Right renal cortex interstitium (tissue), 3 donors: ENCODE results near the gene NCK2. TPM values are rescaled to one million over a fixed set of nuclear protein-coding genes. Genes with fewer than 3 reads are reported as not detected.

Experiments used
- DNase-seq, 3 donors: peaks; one replicate each; pipeline ENCODE4 v3.0.0-alpha.2; 2013; ENCODE audit warnings: low read depth in 3 of 3, low spot score in 2 of 3
- polyA plus RNA-seq, 3 donors: library from polyadenylated mRNA; unstranded; fragments of 120-200 nt; gene quantifications; one replicate each; pipeline ENCODE4 v1.2.1, GENCODE V29; 2013; ENCODE audit not compliant: insufficient read length in 3 of 3

NCK2 gene
- polyA plus RNA-seq, 3 donors = 62.5 to 67.7 (median 64.8) TPM

DNA sequence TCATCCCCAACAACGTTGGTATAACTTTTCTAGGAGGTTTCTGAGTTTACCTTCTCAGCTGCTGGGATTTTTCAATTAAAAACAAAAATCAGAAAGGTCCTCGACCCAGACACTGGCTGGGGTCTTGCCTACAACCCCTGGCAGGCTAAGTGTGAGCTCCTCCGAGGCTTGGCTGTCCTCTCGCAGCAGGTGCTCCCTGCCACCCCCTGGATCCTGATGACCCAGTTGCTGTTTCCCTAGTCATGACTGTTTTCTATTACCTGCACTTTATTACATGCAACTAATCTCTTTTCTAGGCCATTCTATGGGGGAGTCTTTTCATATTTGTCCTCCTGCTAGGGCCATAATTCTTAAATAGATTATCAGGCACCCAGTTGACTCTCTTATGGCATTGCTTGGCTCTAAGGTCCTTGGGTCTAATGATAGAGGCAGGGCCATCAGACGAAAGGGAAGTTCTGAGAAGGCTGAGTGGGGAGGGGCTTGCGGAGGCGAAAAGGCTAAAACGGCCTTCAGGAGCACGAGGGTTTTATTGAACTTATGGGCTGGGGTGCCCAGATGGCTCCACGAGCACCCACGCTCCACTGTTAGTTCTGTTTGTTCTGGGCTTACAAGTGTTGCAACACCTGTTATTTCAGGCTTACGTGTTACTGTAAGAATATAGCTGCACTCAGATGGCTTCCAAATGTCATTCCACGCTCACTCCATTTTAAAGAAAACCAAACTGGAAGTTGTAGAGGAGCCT is 166.0 kb downstream of the NCK2 start:
- no peak for DNase-seq

DNA sequence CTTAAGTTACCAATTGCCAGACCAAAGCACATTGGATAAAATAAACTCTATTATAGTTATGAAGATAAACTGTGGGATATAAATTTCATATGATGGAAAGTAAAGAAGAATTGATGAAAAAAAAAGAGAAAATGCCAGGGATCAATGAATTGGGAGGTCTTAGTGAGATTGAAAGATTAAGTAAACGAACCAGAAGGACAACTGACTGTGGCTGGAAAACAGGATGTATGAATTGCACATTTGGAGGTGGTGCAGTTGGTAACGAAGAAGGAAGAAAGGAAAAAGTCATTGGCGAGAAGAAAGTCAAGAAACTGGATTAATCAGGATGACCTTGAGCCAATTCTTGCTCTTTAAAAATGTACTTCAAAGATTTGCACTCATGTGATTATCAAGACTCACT is 166.7 kb downstream of the NCK2 start:
- DNase-seq = no peak

DNA sequence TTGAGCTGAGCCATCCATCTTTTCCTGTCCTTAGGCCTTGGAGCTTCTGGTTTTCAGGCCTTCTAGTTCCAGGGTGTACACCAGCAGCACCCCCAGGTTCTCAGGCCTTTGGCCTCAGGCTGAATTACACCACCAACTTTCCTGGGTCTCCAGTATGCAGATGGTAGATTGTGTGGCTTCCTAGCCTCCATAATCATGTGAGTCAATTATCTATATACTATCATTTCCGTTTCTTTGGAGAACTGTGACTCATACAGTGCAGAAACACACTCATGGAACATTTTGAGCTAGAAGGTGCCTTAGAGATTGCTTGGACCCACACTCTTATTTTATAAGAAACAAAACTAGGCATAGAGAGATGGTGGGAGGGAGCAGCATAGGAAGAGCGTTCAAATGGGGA is 167.4 kb downstream of the NCK2 start:
- DNase-seq = no peak

DNA sequence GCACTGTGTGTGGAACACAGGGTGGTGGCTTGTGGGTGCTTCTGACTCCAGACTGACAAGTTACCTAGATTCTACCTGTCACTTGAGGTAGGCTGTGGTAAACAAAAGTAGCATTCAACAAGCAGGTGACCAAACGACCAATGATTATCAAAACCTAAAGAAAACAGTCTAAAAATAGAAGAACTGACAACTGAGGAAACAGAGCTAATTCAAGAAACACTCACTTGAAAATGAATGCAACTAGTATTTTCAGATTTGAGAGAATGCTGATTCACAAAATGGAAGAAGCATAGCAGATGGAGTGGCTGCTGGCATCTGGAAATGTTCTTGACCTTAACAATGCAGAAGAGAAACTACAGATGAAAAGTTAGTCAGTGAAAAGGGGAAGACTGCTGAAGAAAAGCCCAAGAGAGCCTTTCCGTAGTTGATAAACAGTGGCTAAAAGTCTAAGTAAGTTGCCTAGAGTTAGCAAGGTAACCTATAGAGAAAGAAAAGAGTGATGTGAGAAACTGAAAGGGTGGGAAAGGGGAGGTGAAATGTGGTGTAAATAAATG is 170.4 kb downstream of the NCK2 start:
- no peak for DNase-seq

DNA sequence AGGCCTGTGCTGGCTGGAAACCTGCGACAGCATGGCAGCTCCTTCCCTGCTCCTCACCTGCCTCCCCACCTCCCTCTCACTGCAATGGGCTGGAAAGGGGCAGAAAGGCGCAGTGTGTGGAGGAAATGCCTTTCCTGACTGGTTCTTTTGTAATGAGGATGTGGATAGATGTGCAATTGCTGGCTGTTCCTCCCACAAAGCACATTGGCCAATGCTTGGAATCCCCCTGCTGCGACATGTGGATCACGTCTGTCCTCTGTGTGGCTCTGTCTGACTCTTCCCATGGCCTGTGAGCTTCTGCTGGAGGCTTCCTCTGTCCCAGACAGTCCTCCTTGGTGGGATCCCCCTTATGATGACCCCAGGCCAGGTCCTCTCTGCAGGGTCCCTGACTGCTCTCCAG is 172.5 kb downstream of the NCK2 start:
- no peak for DNase-seq

DNA sequence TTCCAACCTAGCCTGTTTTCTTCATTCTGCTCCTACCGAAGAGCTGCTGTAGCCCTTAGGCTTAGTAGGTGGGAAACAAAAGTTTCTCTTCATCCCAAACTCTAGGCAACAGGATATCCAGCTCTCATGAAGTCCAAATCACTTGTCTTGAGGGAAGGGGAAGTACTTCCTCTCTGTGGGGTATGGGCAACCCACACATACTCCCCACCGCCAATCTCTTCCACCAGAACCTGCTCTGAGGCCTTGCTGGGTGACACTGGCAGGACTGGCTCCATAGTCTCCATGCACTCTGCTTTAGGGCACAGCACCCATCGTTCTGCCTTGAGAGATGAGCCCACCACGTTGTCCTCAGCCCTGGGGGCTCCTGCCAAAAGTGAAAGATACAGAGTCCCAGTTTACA is 173.0 kb downstream of the NCK2 start:
- DNase-seq = no peak

DNA sequence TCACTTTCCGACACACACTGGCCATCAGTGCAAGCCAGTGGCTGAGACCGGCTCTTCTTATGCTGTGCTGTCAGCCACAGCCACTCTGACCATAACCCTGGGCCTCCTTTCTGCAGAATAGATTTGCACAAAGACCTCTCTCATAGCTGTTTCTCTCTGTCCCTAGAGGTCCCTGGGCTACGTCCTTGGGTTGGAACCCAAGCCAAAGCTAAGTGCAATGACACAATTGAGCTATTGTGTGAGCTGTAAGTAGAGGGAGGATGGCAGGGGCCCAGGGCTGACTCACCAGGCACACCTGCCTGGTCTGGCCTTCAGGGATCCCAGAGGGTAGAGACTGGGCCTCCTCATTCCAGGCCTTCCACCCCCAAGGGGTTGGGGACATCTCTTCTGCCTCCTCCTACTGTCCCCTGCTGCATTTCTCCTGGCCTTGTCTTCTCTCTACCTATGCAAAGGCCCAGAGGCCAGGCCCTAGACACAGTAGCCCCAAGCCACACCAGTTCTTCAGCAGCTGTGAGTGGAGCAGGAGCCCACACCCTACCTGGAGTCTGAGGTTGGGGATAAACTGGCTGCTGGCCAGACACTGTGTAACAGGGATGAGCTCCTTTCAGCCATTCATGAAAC is 174.6 kb downstream of the NCK2 start:
- DNase-seq = no peak

DNA sequence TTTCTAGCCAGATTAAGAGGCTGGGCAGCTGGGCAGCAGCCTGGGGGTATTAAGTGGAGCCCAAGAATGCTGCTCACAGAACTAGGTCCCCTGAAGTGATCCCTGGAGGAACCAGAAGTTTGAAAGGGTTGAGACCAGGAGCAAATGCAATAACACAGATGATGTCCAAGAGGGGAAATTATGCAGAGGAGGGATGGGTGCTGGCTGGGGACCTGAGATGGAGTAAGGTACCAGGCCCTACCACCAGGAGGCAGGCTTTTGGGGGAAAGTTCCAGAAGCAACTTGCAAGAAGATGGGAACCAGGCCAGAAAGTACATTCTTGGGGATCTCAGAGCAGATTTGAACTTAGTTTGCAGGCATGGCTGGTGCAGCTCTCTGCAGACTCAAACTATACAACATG is 175.1 kb downstream of the NCK2 start:
- no peak for DNase-seq

DNA sequence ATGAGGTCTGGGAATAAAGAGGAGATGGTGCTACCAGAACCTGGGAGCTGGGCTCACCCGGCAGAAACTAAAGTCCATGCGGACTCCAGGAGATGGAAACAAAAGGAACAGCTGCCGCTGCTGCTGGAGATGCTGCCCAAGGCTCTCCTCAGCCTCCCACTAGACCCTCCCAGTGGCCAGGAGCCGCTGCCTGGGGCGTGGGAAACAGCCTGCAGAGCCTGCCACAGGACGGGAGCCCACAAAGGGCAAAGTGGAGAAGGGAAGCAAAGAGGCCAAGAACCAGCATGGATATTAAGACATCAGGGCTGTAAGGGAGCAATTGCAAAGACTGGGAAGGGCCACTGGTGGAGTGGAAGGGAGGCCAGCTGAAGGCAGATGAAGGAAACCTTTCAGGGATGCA is 179.6 kb downstream of the NCK2 start:
- no peak for DNase-seq

DNA sequence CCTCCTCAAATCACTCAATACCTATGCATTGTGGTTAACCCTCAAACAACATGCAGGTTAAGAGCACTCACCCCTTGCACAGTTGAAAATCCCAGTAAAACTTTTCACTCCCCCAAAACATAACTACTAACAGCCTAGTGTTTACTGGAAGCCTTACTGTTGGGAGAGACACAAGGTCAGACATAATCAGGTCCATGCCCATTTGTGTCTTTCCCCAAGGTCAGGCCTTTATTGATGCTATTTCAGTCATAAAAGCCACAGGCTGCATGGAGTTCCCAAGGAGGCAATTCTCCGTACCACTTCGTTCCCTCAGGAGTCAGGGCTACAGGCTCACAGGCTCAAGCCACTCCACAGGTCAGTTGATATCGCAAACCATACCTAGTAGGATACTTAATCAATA is 180.2 kb downstream of the NCK2 start:
- no peak for DNase-seq

DNA sequence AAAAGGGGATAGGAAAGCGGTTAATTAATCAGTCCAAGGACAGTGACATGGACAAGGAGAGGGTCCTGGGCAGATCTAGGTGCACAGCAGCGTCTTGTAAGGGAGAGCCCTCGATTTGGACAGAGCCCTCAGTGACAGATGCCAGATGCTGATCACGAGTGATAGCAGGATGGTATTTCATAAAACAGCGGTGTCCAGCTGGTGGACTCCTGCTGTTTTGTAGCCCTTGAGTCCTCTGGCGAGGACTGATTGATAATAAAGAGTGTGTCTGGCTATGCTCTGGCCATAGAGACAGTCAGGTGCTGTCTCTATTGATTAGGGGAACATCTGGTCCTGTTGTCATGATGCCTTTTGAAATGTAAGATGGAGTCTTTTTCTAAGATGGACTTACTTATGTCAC is 180.7 kb downstream of the NCK2 start:
- DNase-seq = no peak

DNA sequence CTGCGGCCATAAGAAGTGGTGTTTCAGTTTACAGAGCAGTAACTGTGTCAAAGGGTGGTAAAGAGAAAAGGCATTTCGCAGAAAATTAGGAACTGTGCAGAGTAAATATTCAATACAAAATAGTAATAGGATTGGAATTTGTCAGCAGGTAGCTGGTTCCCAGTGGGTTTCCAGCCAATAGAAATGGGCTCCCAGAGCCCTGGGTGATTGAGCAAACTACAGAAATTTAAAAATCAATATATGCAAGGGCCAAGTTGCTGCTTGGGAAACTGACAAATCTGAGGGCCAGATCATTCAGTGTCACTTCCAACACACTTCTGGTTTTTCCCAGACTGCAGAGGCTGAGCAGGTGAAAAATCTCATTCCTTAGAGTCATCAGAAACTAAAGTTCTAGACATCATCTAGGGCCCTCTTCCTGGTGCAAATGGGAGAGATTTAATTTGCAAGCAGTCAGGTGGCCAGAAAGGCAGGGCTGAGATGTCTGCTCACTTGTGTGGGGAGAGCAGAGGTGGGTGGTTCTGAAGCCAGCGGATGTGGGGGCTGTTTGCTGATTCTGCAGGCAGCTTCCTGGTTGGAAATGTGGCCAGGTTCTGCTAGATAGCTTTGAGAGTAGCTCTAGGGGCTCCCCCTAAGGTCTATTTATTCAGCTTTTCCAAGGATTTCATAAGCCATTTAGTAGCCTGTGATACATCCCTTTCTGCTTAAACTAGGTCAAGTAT is 182.4 kb downstream of the NCK2 start:
- DNase-seq = no peak

DNA sequence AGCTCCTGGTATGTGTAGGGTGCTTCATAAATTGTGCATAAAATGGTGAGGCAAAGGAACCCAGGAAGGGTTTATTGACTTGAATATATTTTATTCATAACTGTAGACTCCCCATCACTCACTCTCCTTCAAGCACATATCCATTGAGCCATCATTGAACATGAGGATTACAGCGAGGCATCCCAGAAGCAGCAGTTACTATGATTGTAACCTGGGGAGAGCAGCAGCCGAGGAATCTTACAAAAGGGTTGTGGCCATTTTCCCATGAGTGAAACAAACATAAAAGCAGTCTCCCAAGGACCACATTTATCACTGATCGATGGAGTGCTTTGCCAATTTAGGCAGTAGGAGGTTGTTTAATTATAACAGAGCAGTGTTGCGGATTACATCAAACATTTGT is 183.4 kb downstream of the NCK2 start:
- no peak for DNase-seq

DNA sequence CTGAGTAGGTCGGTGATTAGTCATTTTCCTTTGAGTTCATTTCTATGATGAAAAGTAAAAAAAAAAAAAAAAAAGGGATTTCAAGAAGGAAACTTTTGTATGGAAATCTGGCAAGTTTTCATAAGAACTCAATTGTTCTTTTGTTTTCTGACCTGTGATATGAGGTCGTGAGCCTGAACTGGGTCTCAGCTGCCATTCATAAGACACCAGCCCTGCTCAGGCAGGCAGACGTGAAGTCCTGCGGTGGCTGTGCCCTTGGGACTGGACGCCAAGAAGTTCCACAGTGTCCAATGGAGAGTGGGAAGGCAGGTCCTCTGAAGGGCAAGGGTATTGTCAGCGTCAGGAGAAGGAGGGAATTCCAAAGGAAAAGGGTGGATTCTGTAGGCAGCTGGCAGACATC is 183.9 kb downstream of the NCK2 start:
- no peak for DNase-seq

DNA sequence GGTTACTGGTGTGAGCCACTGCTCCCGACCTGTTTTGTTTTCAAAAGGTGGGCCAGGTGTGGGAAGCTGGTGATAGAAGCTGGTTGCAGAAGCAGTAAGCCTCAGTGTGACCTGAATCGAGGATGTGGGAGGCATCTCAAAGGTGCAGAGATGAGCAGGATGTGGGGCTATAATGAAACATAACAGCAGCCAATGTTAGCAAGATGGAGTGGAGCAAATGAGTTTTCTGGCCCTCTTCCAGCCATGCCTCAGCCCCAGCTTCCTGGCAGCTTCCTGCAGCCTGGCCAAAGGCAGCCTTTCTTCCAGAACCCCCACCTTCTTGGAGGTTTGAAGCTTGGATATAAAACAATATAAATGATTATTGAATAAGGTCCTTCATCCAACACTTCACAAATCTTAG is 184.8 kb downstream of the NCK2 start:
- no peak for DNase-seq

DNA sequence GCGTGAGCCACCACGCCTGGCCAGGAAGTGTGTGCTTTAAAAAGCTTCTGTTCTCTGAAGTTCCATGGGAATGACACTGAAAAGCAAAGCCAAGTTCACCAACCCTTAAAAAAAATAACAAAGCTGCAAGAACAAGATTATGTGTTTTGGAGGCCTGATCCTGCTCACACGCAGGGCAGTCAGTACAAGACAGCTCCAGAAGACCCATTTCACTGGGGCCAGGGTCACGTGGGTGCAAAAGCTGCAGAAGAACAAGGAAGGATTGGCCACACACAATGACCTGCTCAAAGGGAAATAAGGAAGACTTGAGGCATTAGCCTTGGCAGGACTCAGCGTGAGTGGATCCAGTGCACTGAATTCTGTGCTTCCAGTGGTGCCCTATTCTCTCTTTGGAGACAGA is 187.9 kb downstream of the NCK2 start:
- no peak for DNase-seq

DNA sequence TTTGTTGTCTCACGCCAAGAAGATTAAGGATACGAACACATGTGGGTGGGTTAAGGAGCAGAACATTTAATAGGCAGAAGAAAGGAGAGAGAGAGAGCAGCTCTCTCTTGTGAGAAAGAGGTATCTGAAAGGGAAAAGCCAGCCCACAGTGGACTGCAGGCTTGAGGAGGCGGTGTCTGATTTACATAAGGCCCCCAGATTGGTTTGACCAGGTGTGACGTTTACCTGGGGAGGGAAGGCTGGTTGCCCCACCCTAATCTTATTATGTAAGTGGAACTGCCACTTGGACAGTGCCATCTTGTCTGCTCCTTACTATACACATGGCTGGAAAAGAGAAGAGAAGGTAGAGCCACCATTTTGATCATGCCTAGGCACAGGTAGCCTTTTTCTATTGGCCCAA is 189.2 kb downstream of the NCK2 start:
- DNase-seq = no peak

DNA sequence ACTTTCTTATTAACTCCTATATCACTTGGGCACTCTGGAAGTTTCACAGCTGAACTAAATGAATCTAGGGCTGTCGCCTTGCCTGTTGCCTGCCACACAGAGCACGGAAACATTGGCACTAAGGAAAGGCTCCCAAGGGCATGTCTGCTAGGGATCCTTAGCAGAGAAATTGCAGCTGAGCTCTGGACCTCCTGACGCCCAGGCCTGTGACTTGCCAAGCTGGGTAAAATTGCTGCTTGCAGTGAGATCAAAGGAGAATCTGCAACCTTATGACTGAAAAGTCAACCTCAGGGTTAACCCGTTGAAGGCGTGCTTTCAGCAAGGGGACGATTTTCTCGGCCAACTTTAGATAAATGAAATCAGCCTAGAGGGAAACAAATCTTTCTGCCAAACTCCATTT is 189.8 kb downstream of the NCK2 start:
- no peak for DNase-seq

DNA sequence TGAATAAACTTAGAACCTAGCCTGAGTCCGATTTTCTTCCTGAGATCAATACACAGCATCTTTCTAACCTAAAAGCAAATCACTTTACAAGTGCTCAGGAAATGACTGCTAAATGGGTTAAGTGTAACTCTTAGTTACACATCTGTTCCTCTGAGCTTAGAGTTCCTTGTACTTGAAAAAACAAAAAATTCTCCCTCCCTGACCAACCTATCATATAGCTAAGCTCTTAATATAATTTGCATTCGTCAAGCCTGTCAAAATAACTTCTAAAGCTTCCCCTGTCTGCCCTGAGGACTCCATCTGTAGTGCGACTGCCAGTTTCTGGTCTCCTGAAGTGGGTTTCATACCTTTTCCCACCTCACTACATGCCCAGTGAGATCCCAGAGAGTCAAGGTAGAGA is 190.4 kb downstream of the NCK2 start:
- DNase-seq = no peak

DNA sequence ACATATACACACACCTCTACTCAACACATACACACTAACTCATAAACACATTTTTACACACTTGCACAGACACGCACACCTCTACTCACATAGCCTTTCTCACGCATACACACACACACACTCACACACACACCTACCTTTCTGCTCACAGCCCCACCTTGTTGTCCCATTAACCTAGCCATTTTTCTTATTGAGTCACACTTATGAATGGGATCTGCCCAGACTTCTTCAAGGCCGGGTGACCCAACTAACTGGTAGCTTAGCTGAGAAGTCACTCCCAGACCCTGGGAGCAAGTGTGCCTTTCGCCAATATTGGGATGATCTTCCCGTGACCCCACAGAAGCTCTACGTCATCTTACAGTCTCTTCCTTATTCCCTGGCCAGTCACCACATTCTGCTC is 192.2 kb downstream of the NCK2 start:
- no peak for DNase-seq

DNA sequence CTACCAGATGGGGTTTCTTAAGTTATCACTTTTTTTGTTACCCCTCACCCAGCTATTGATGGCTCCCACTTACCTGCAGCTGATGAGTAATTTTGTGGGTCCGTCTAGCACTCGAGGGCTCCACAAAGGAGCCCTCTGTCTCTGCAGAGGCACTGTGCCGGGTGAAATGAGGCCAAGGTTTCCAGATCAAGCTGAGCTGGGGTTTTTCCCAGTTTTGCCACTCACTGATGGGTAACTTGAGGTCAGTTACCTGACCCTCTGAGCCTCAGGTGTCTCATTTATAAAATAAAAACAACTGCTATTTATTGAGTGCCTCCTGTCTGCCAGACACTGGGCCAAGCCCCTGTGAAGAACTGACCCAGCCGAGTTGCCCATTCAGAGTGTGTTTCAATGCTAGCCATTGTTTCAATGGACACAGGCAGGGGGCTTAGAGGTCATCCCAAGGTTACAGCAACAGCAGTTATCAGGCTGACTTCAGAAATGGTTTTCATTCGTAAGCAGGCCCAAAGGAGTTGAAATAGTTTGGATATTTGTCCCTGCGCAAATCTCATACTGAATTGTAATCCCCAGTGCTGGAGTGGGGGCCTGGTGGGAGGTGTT is 192.9 kb downstream of the NCK2 start:
- no peak for DNase-seq
